ENCODE measurements around the gene MRM2.

Gene MRM2

GRCh38 chr7:2217716-2218443, 24.1 kb downstream of the MRM2 start:
- no peak for ATAC-seq
- no peak for TF ChIP-seq PPARA (CRISPR knock-in tag; IDR thresholded peaks at IDR 0.05; ENCODE audit: borderline replicate concordance)
- no peak for TF ChIP-seq TCF4 (CRISPR knock-in tag; IDR thresholded peaks at IDR 0.05; ENCODE audit: borderline replicate concordance)
- no peak for TF ChIP-seq CSDC2 (CRISPR knock-in tag; IDR thresholded peaks at IDR 0.05)
- TF ChIP-seq ZFP3 (CRISPR knock-in tag; IDR thresholded peaks at IDR 0.05): no peak
- TF ChIP-seq ZC3H10 (CRISPR knock-in tag; IDR thresholded peaks at IDR 0.05): no peak
- TF ChIP-seq GLIS3 (CRISPR knock-in tag; IDR thresholded peaks at IDR 0.05): no peak
- TF ChIP-seq RARB (CRISPR knock-in tag; IDR thresholded peaks at IDR 0.05): no peak
- TF ChIP-seq ESRRG (CRISPR knock-in tag; IDR thresholded peaks at IDR 0.05): no peak
- TF ChIP-seq OSR1 (CRISPR knock-in tag; IDR thresholded peaks at IDR 0.05): no peak
- no peak for TF ChIP-seq ISL1 (CRISPR knock-in tag; IDR thresholded peaks at IDR 0.05)
- TF ChIP-seq ZNF565 (CRISPR knock-in tag; conservative IDR thresholded peaks at IDR 0.05; ENCODE audit: low read depth): no peak
- TF ChIP-seq ZNF8 (CRISPR knock-in tag; IDR thresholded peaks at IDR 0.05): no peak
- TF ChIP-seq PATZ1 (CRISPR knock-in tag; IDR thresholded peaks at IDR 0.05; ENCODE audit: borderline replicate concordance): no peak
- no peak for TF ChIP-seq BACH2 (CRISPR knock-in tag; IDR thresholded peaks at IDR 0.05; ENCODE audit: borderline replicate concordance)

- no peak for ATAC-seq
- TF ChIP-seq BACH2 (CRISPR knock-in tag; IDR thresholded peaks at IDR 0.05; ENCODE audit: borderline replicate concordance) (no peak), OSR1 (CRISPR knock-in tag; IDR thresholded peaks at IDR 0.05) (no peak), ZNF70 (CRISPR knock-in tag; IDR thresholded peaks at IDR 0.05) (no peak), CSDC2 (CRISPR knock-in tag; IDR thresholded peaks at IDR 0.05) (no peak), TSHZ2 (CRISPR knock-in tag; IDR thresholded peaks at IDR 0.05) (no peak), ARNTL (CRISPR knock-in tag; IDR thresholded peaks at IDR 0.05; ENCODE audit: borderline replicate concordance, low read depth) (no peak), ISL1 (CRISPR knock-in tag; IDR thresholded peaks at IDR 0.05) (no peak), TCF4 (CRISPR knock-in tag; IDR thresholded peaks at IDR 0.05; ENCODE audit: borderline replicate concordance) (no peak), SNAI2 (CRISPR knock-in tag; IDR thresholded peaks at IDR 0.05) (no peak), PPARA (CRISPR knock-in tag; IDR thresholded peaks at IDR 0.05; ENCODE audit: borderline replicate concordance) (no peak), ZFP3 (CRISPR knock-in tag; IDR thresholded peaks at IDR 0.05) (no peak), ZFP30 (CRISPR knock-in tag; IDR thresholded peaks at IDR 0.05) (no peak), TOX (CRISPR knock-in tag; IDR thresholded peaks at IDR 0.05; ENCODE audit: borderline replicate concordance) (no peak)
- TF ChIP-seq, protein P1, sequence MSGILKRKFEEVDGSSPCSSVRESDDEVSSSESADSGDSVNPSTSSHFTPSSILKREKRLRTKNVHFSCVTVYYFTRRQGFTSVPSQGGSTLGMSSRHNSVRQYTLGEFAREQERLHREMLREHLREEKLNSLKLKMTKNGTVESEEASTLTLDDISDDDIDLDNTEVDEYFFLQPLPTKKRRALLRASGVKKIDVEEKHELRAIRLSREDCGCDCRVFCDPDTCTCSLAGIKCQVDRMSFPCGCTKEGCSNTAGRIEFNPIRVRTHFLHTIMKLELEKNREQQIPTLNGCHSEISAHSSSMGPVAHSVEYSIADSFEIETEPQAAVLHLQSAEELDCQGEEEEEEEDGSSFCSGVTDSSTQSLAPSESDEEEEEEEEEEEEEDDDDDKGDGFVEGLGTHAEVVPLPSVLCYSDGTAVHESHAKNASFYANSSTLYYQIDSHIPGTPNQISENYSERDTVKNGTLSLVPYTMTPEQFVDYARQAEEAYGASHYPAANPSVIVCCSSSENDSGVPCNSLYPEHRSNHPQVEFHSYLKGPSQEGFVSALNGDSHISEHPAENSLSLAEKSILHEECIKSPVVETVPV (CRISPR knock-in tag; IDR thresholded peaks at IDR 0.05): no peak
- TF ChIP-seq, protein P2, sequence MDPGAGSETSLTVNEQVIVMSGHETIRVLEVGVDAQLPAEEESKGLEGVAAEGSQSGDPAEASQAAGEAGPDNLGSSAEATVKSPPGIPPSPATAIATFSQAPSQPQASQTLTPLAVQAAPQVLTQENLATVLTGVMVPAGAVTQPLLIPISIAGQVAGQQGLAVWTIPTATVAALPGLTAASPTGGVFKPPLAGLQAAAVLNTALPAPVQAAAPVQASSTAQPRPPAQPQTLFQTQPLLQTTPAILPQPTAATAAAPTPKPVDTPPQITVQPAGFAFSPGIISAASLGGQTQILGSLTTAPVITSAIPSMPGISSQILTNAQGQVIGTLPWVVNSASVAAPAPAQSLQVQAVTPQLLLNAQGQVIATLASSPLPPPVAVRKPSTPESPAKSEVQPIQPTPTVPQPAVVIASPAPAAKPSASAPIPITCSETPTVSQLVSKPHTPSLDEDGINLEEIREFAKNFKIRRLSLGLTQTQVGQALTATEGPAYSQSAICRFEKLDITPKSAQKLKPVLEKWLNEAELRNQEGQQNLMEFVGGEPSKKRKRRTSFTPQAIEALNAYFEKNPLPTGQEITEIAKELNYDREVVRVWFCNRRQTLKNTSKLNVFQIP (CRISPR knock-in tag; IDR thresholded peaks at IDR 0.05; ENCODE audit: borderline replicate concordance, low read depth): no peak
These were observed 24.8 kb downstream of the MRM2 start for GRCh38 chr7:2217206-2217605.

- TF ChIP-seq TCF4 (CRISPR knock-in tag; IDR thresholded peaks at IDR 0.05; ENCODE audit: borderline replicate concordance): no peak
- TF ChIP-seq TSHZ2 (CRISPR knock-in tag; IDR thresholded peaks at IDR 0.05): no peak
- TF ChIP-seq TOX (CRISPR knock-in tag; IDR thresholded peaks at IDR 0.05; ENCODE audit: borderline replicate concordance): no peak
- ATAC-seq: no peak
These were observed 26.2 kb downstream of the MRM2 start for GRCh38 chr7:2215851-2216250.
